Keratinocyte (primary cell): Measurements from ENCODE around the gene C11orf97. TPM values are rescaled to one million over a fixed set of nuclear protein-coding genes. Genes with fewer than 3 reads are reported as not detected.

Experiments used
- DNase-seq: peaks from one replicate; pipeline ENCODE4 v3.0.0-alpha.2; 2011; ENCODE audit warnings: low read depth, missing footprints, low spot score
- FAIRE-seq: peaks from 2 replicates; lab custom pipeline; 2011; peaks lifted over from hg19 to GRCh38; lab: Jason Lieb, UNC
- H2AFZ ChIP-seq: 2 replicates; pipeline ENCODE4 v1.6.0; 2012; ENCODE audit warnings: low read length, control low read depth, inconsistent platforms; ENCODE audit not compliant: control insufficient read depth
- H3K27ac ChIP-seq: 2 replicates; pipeline ENCODE4 v1.5.1; 2011; ENCODE audit warnings: low read length; ENCODE audit not compliant: control insufficient read depth, insufficient read depth
- H3K27me3 ChIP-seq: 3 replicates; pipeline ENCODE4 v1.6.0; 2011; ENCODE audit warnings: low read length; ENCODE audit not compliant: control insufficient read depth, insufficient read depth; ENCODE audit errors: extremely low read depth
- H3K36me3 ChIP-seq, 2 experiments: 2 replicates in 1 of 2; 3 replicates in 1 of 2; pipeline ENCODE4 v1.5.1; 2011; ENCODE audit warnings: low read length in 2 of 2, mild to moderate bottlenecking in 1 of 2; ENCODE audit not compliant: control insufficient read depth in 2 of 2, insufficient read depth in 2 of 2; ENCODE audit errors: extremely low read depth in 1 of 2
- H3K4me1 ChIP-seq: 3 replicates; pipeline ENCODE4 v1.5.1; 2011; ENCODE audit warnings: low read length; ENCODE audit not compliant: control insufficient read depth, insufficient read depth; ENCODE audit errors: extremely low read depth
- H3K4me2 ChIP-seq: 3 replicates; pipeline ENCODE4 v1.6.0; 2011; ENCODE audit warnings: low read depth, low read length; ENCODE audit not compliant: control insufficient read depth, insufficient read depth; ENCODE audit errors: extremely low read depth
- H3K4me3 ChIP-seq, 3 experiments: fragments of 200-600 bp in 1 of 3; sonication (generic) in 1 of 3; 2 replicates in 2 of 3; 3 replicates in 1 of 3; pipeline ENCODE4 v1.5.1; 2011 to 2016; ENCODE audit warnings: low read length in 3 of 3, mild to moderate bottlenecking in 3 of 3, control low read depth in 2 of 3, inconsistent platforms in 1 of 3, low read depth in 1 of 3, mixed read lengths in 1 of 3, mixed run types in 1 of 3, moderate library complexity in 1 of 3; ENCODE audit not compliant: control insufficient read depth in 2 of 3, insufficient read depth in 2 of 3; ENCODE audit errors: extremely low read depth in 1 of 3
- H3K79me2 ChIP-seq: 2 replicates; pipeline ENCODE4 v1.6.0; 2012; ENCODE audit warnings: low read length; ENCODE audit not compliant: control insufficient read depth, insufficient read depth
- H3K9ac ChIP-seq: 3 replicates; pipeline ENCODE4 v1.6.0; 2011; ENCODE audit warnings: low read length; ENCODE audit not compliant: control insufficient read depth, insufficient read depth; ENCODE audit errors: extremely low read depth
- H3K9me1 ChIP-seq: 3 replicates; pipeline ENCODE4 v1.6.0; 2011; ENCODE audit warnings: low read length; ENCODE audit not compliant: control insufficient read depth, insufficient read depth; ENCODE audit errors: extremely low read depth
- H3K9me3 ChIP-seq: 2 replicates; pipeline ENCODE4 v1.5.1; 2012; ENCODE audit warnings: low read depth, low read length; ENCODE audit not compliant: control insufficient read depth
- H4K20me1 ChIP-seq: 3 replicates; pipeline ENCODE4 v1.6.0; 2011; ENCODE audit warnings: low read length; ENCODE audit not compliant: control insufficient read depth, insufficient read depth; ENCODE audit errors: extremely low read depth
- CTCF ChIP-seq, 3 experiments: IDR thresholded peaks in 1 of 3; conservative IDR thresholded peaks in 1 of 3; optimal IDR thresholded peaks in 1 of 3; 2 replicates in 2 of 3; 3 replicates in 1 of 3; pipeline versions ENCODE3 to v1.5.1; 2011; ENCODE audit warnings: low read length in 3 of 3, mild to moderate bottlenecking in 3 of 3, moderate library complexity in 2 of 3, control low read depth in 1 of 3, inconsistent platforms in 1 of 3; ENCODE audit not compliant: insufficient read depth in 2 of 3; ENCODE audit errors: extremely low read depth in 1 of 3
- EZH2 ChIP-seq: IDR thresholded peaks from one replicate; pipeline ENCODE4 v1.6.1; 2012; ENCODE audit warnings: inconsistent platforms, mild to moderate bottlenecking, low read length, moderate library complexity
- dilution Hi-C: fragments of 300-500 bp; cut with MboI; formaldehyde crosslinking; loops from one replicate; pipeline ENCODE4 v1.7.0; 2020; ENCODE audit warnings: low sequenced_read_pairs; ENCODE audit not compliant: extremely low pct_ligation_motif_present
- polyA plus RNA-seq, 5 experiments: library from polyadenylated mRNA; depleted of rRNA in 3 of 5; stranded (reverse) in 3 of 5; stranded (forward) in 1 of 5; unstranded in 1 of 5; fragments of >200 nt; gene quantifications; 1 replicate in 1 of 5; 2 replicates in 3 of 5; 3 replicates in 1 of 5; pipeline versions ENCODE4 v1.2.1 to v1.2.3, GENCODE V29; 2011 to 2012; ENCODE audit warnings: missing spikeins in 2 of 5, low read depth in 1 of 5, low replicate concordance in 1 of 5

C11orf97 gene
- polyA plus RNA-seq, 1 donor (not counting 4 experiments of a cell fraction or from before 2014, with no cell fraction given), result not detected

- dilution Hi-C loops, result no loop called here
- Histone ChIP-seq H3K4me2 (no peak overlapping the region), H3K36me3 (no peaks in the 10 kb centered on the region), H3K9me3 (no peaks in the 10 kb centered on the region), H3K4me3 (no peak overlapping the region), H3K27ac (no peak overlapping the region), H3K27me3 (peaks cover 4% of the 10 kb centered on the region), H3K9ac (no peak overlapping the region), H3K4me1 (no peaks in the 10 kb centered on the region), H3K9me1 (no peaks in the 10 kb centered on the region), H3K79me2 (no peaks in the 10 kb centered on the region), H2AFZ (no peak overlapping the region), H4K20me1 (no peaks in the 10 kb centered on the region)
- no peak for DNase-seq
- TF ChIP-seq CTCF (optimal IDR thresholded peaks at IDR 0.05 in 1 of 3, IDR thresholded peaks at IDR 0.05 in 1 of 3, conservative IDR thresholded peaks at IDR 0.05 in 1 of 3; ENCODE audit: extremely low read depth in 1 of 3, insufficient read depth in 2 of 3, low read length in 3 of 3), result no peak
- no peak for TF ChIP-seq EZH2
- FAIRE-seq, result no peak
Measured at GRCh38 chr11:94536386-94536785, 24.1 kb downstream of the C11orf97 start.

DNA sequence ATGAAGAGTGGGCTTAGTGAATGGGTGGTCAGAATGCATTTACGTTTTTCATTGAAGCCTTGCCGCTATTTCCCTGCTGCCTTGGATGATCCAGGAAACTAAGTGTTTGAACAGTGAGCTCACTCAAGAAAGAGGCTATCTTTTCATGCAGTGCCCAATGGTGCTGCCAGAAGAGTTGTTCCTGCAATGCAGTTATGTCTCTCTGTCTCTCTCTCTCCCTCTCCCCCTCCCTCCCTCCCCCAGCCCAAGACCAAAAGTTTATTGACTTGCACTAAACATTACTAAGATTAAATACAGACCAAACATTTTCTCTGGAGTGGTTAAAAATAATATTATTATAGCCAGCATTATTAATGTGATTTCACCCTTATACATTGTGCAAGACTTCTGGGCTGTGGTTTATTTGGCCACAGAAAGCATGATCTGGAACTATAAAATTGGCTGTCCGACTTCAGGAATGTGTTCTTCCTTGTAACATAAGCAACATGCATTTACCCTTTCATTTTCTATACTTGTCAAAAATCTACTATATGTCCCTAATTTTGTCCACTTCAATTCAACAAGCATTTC lies 24.9 kb downstream of the C11orf97 start:
- Histone ChIP-seq H3K27ac (no peak overlapping the region), H3K27me3 (peaks cover 4% of the 10 kb centered on the region), H3K79me2 (no peaks in the 10 kb centered on the region), H3K9me1 (no peaks in the 10 kb centered on the region), H3K9ac (no peak overlapping the region), H3K4me1 (no peaks in the 10 kb centered on the region), H4K20me1 (no peaks in the 10 kb centered on the region), H3K4me2 (no peak overlapping the region), H3K9me3 (no peaks in the 10 kb centered on the region), H3K36me3 (no peaks in the 10 kb centered on the region), H3K4me3 (no peak overlapping the region), H2AFZ (no peak overlapping the region)
- dilution Hi-C loops, result no loop called here
- DNase-seq, result no peak
- no peak for TF ChIP-seq CTCF (optimal IDR thresholded peaks at IDR 0.05 in 1 of 3, IDR thresholded peaks at IDR 0.05 in 1 of 3, conservative IDR thresholded peaks at IDR 0.05 in 1 of 3; ENCODE audit: extremely low read depth in 1 of 3, insufficient read depth in 2 of 3, low read length in 3 of 3)
- no peak for TF ChIP-seq EZH2
- FAIRE-seq, result no peak
